OCI-LY1 (cell line): Measurements from ENCODE around the gene FTSJ3.
"Not testable (repeated sequence)": the region's sequence is repeated elsewhere in the genome, so short reads cannot be mapped to it uniquely, and the experiment has no call there.

Experiments
- H2AFZ ChIP-seq: fragments of 200-600 bp; sonication (generic), shearing (Covaris generic); 2 replicates; pipeline ENCODE4 v1.6.0; 2014; ENCODE audit warnings: antibody characterized with exemption, mild to moderate bottlenecking, low read length
- H3F3A ChIP-seq: fragments of 200-600 bp; sonication (generic), shearing (Covaris generic); 2 replicates; pipeline ENCODE4 v1.6.0; 2014; ENCODE audit warnings: mild to moderate bottlenecking, antibody characterized with exemption, low read length, moderate library complexity; ENCODE audit not compliant: insufficient read depth
- H3K27ac ChIP-seq: fragments of 200-600 bp; sonication (generic); 2 replicates; pipeline ENCODE4 v1.5.1; 2014; ENCODE audit warnings: low read length, mixed run types, mild to moderate bottlenecking, low read depth; ENCODE audit not compliant: poor library complexity, severe bottlenecking
- H3K27me3 ChIP-seq: fragments of 200-600 bp; sonication (generic); 2 replicates; pipeline ENCODE4 v1.6.0; 2014; ENCODE audit warnings: antibody characterized with exemption, mild to moderate bottlenecking, low read length, moderate library complexity; ENCODE audit not compliant: insufficient read depth
- H3K36me3 ChIP-seq: fragments of 200-600 bp; sonication (generic); 2 replicates; pipeline ENCODE4 v1.6.1; 2014; ENCODE audit warnings: mild to moderate bottlenecking, antibody characterized with exemption, low read length, moderate library complexity, mixed read lengths; ENCODE audit not compliant: insufficient read depth
- H3K4me1 ChIP-seq: fragments of 200-600 bp; sonication (generic); 2 replicates; pipeline ENCODE4 v1.5.1; 2014; ENCODE audit warnings: mild to moderate bottlenecking, low read length, moderate library complexity; ENCODE audit not compliant: insufficient read depth, severe bottlenecking
- H3K4me2 ChIP-seq: fragments of 200-600 bp; sonication (generic), shearing (Covaris generic); 2 replicates; pipeline ENCODE4 v1.6.1; 2014; ENCODE audit warnings: low read length
- H3K4me3 ChIP-seq: fragments of 200-600 bp; sonication (generic); 2 replicates; pipeline ENCODE4 v1.5.1; 2014; ENCODE audit warnings: low read length, low read depth, mild to moderate bottlenecking, mixed read lengths; ENCODE audit not compliant: poor library complexity, severe bottlenecking
- H3K79me2 ChIP-seq: fragments of 200-600 bp; shearing (Covaris generic); 2 replicates; pipeline ENCODE4 v1.6.1; 2016; ENCODE audit warnings: mixed run types, low read length, mixed read lengths; ENCODE audit not compliant: insufficient read depth
- H3K9ac ChIP-seq: fragments of 200-600 bp; sonication (generic), shearing (Covaris generic); 2 replicates; pipeline ENCODE4 v1.6.1; 2014; ENCODE audit warnings: mild to moderate bottlenecking, low read length, mixed read lengths
- H3K9me2 ChIP-seq: fragments of 200-600 bp; sonication (generic), shearing (Covaris generic); 2 replicates; pipeline ENCODE4 v1.6.1; 2014; ENCODE audit warnings: low read depth, mild to moderate bottlenecking, low read length, mixed read lengths
- H3K9me3 ChIP-seq: fragments of 200-600 bp; shearing (Covaris generic); 2 replicates; pipeline ENCODE4 v1.6.1; 2014; ENCODE audit warnings: low read length, mixed read lengths
- H4K20me1 ChIP-seq: fragments of 200-600 bp; sonication (generic), shearing (Covaris generic); 2 replicates; pipeline ENCODE4 v1.6.0; 2016; ENCODE audit warnings: mild to moderate bottlenecking, low read length; ENCODE audit not compliant: insufficient read depth
- CTCF ChIP-seq: fragments of 200-600 bp; sonication (generic), shearing (Covaris generic); IDR thresholded peaks from 2 replicates; pipeline ENCODE4 v1.5.1; 2017; ENCODE audit warnings: mild to moderate bottlenecking, antibody characterized with exemption, low read length, moderate library complexity, mixed read lengths
- EZH2 ChIP-seq: fragments of 200-600 bp; sonication (generic), shearing (Covaris generic); IDR thresholded peaks from 2 replicates; pipeline ENCODE4 v1.8.0; 2017; ENCODE audit warnings: borderline replicate concordance, mixed run types, mild to moderate bottlenecking, antibody characterized with exemption, low read length, moderate library complexity, mixed read lengths

Gene FTSJ3

GRCh38 chr17:63845509-63845908 is 18.0 kb upstream of the FTSJ3 start:
- TF ChIP-seq EZH2 (no peak), CTCF (no peak)
- Histone ChIP-seq H3K79me2 (peaks cover 17% of the 10 kb centered on the region), H4K20me1 (no peaks in the 10 kb centered on the region), H3K4me1 (peaks cover 26% of the 10 kb centered on the region), H3K9ac (no peak overlapping the region), H3K9me3 (no peaks in the 10 kb centered on the region), H3K9me2 (no peaks in the 10 kb centered on the region), H3K27me3 (0 out of 2 replicates have a peak, but pooled peaks cover 7% of the 10 kb centered on the region), H3K36me3 (no peaks in the 10 kb centered on the region; the same call in 1 of the 2 replicates), H3K4me3 (no peak overlapping the region), H2AFZ (no peak overlapping the region), H3F3A (0 out of 2 replicates have a peak, but pooled peaks cover 6% of the 10 kb centered on the region), H3K4me2 (no peak overlapping the region), H3K27ac (no peak overlapping the region)

- H4K20me1 ChIP-seq = no peaks in the 10 kb centered on the region
- H3K79me2 ChIP-seq = peaks cover 30% of the 10 kb centered on the region
- peak overlapping the region; percentile 75 for H3K27ac ChIP-seq
- peak overlapping the region; percentile 57 for H3K4me2 ChIP-seq
- H3K9me3 ChIP-seq = no peaks in the 10 kb centered on the region
- 0 out of 2 replicates have a peak, but pooled peaks cover 6% of the 10 kb centered on the region for H3F3A ChIP-seq
- H3K4me1 ChIP-seq = peaks cover 41% of the 10 kb centered on the region
- H3K27me3 ChIP-seq = 0 out of 2 replicates have a peak, but pooled peaks cover 1% of the 10 kb centered on the region
- peak overlapping the region; percentile 78; the same call in 1 of the 2 replicates for H2AFZ ChIP-seq
- peak overlapping the region; percentile 95 for H3K4me3 ChIP-seq
- no peak for TF ChIP-seq CTCF
- TF ChIP-seq EZH2 = no peak
- H3K9me2 ChIP-seq = no peaks in the 10 kb centered on the region
- H3K36me3 ChIP-seq = no peaks in the 10 kb centered on the region; the same call in 1 of the 2 replicates
- H3K9ac ChIP-seq = peak overlapping the region; percentile 73
These were observed 16.6 kb upstream of the FTSJ3 start for GRCh38 chr17:63843910-63844677.

- peak overlapping the region; percentile 75 for H3K27ac ChIP-seq
- not testable (repeated sequence) for H3K36me3 ChIP-seq, H3K27me3 ChIP-seq, H4K20me1 ChIP-seq, H3K9me2 ChIP-seq, H3K9me3 ChIP-seq, H3F3A ChIP-seq
- peaks cover 36% of the 10 kb centered on the region for H3K79me2 ChIP-seq
- H3K4me2 ChIP-seq = peak overlapping the region; percentile 57
- peak overlapping the region; percentile 95 for H3K4me3 ChIP-seq
- peaks cover 41% of the 10 kb centered on the region for H3K4me1 ChIP-seq
- peak overlapping the region; percentile 78; the same call in 1 of the 2 replicates for H2AFZ ChIP-seq
- peak overlapping the region; percentile 73 for H3K9ac ChIP-seq
These were observed 16.0 kb upstream of the FTSJ3 start for GRCh38 chr17:63843387-63843888.
